BE2C (cell line): Measurements from ENCODE around the gene GRIK2.

ENCODE experiments used
- DNase-seq: peaks from one replicate; pipeline ENCODE4 v3.0.0-alpha.2; 2020
- H3K27me3 ChIP-seq: fragments of 250-450 bp; sonication (Bioruptor Pico); 2 replicates; pipeline ENCODE4 v1.5.1; 2020; ENCODE audit warnings: mild to moderate bottlenecking
- H3K36me3 ChIP-seq: fragments of 250-450 bp; sonication (Bioruptor Pico); 2 replicates; pipeline ENCODE4 v1.5.1; 2020; ENCODE audit warnings: mild to moderate bottlenecking
- H3K4me1 ChIP-seq: fragments of 250-450 bp; sonication (Bioruptor Pico); 2 replicates; pipeline ENCODE4 v1.5.1; 2020
- H3K4me3 ChIP-seq: 2 replicates; pipeline ENCODE4 v1.5.1; 2011; ENCODE audit warnings: low read depth, low read length
- H3K9me3 ChIP-seq: fragments of 250-450 bp; sonication (Bioruptor Pico); 2 replicates; pipeline ENCODE4 v1.5.1; 2020
- TF ChIP-seq, protein P1 (sequence below): IDR thresholded peaks from 2 replicates; pipeline ENCODE4 v1.5.1; 2012; ENCODE audit warnings: mild to moderate bottlenecking, low read depth, low read length

GRIK2 gene

DNA sequence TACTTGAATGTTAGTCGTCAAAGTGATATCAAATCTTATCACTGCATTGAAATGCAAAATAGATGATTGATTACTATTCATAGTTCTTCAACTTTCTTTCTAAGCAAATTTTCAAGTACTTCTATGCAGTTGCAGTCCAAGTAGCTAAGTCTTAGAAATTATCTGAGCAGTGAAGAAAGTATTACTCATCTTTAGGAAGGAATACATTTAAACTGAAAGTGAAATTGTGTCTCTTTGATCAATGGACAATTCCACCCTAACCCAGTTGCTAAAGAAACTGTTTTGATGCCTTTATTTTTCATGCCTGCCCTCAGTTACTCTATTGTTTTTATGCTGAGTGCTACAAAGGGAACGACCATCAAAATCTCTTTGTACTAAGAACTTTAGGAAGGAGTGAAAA lies 337.4 kb downstream of the GRIK2 start:
- no peaks in the 10 kb centered on the region for H3K36me3 ChIP-seq
- peaks cover 13% of the 10 kb centered on the region for H3K4me1 ChIP-seq
- TF ChIP-seq, protein P1, sequence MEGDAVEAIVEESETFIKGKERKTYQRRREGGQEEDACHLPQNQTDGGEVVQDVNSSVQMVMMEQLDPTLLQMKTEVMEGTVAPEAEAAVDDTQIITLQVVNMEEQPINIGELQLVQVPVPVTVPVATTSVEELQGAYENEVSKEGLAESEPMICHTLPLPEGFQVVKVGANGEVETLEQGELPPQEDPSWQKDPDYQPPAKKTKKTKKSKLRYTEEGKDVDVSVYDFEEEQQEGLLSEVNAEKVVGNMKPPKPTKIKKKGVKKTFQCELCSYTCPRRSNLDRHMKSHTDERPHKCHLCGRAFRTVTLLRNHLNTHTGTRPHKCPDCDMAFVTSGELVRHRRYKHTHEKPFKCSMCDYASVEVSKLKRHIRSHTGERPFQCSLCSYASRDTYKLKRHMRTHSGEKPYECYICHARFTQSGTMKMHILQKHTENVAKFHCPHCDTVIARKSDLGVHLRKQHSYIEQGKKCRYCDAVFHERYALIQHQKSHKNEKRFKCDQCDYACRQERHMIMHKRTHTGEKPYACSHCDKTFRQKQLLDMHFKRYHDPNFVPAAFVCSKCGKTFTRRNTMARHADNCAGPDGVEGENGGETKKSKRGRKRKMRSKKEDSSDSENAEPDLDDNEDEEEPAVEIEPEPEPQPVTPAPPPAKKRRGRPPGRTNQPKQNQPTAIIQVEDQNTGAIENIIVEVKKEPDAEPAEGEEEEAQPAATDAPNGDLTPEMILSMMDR, result no peak
- H3K4me3 ChIP-seq, result no peak overlapping the region
- H3K27me3 ChIP-seq, result no peaks in the 10 kb centered on the region
- DNase-seq, result no peak
- H3K9me3 ChIP-seq, result no peaks in the 10 kb centered on the region; the same call in 1 of the 2 replicates

DNA sequence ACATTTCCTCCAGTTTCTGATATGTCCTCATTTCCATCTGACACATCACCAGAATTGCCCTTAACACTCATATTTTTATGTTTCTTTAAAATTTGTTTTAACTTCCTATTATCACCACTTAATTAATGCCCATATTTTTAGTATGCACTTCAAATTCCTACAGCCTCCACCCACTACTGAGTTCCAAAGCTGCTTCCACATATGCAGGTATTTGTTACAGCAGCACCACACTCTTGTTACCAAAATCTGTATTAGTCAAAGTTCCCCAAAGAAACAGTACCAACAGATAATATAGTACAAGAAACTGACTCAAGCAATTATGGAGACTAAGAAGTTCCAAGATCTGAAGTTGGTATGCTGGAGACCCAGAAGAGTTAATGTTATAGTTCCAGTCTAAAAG lies 340.4 kb downstream of the GRIK2 start:
- no peak for DNase-seq
- Histone ChIP-seq H3K9me3 (no peaks in the 10 kb centered on the region; the same call in 1 of the 2 replicates), H3K36me3 (no peaks in the 10 kb centered on the region; the same call in 1 of the 2 replicates), H3K27me3 (no peaks in the 10 kb centered on the region), H3K4me3 (no peak overlapping the region), H3K4me1 (peaks cover 8% of the 10 kb centered on the region; the same call in 1 of the 2 replicates)
- TF ChIP-seq, protein P1, result no peak

DNA sequence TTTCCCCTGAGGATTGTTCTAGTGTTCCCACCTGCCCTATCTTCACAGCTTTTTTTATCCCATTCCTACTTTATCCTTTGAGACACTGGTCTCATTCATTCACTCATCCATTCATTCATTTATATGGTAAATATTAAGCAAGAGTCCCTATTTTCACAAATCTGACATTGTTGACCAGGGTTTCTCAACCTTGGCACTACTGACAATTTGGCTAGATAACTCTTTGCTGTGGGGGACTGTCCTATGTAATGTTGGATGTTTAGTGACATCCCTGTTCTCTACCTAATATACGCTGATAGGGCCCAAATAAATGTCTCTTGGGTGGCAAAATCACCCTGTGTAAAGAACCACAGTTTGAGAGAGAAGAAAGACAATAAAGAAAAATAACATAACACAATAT lies 345.0 kb downstream of the GRIK2 start:
- Histone ChIP-seq H3K36me3 (peaks cover 4% of the 10 kb centered on the region; the same call in 1 of the 2 replicates), H3K4me1 (peaks cover 5% of the 10 kb centered on the region), H3K9me3 (no peaks in the 10 kb centered on the region; the same call in 1 of the 2 replicates), H3K4me3 (no peak overlapping the region), H3K27me3 (no peaks in the 10 kb centered on the region)
- DNase-seq, result no peak
- TF ChIP-seq, protein P1, result no peak

DNA sequence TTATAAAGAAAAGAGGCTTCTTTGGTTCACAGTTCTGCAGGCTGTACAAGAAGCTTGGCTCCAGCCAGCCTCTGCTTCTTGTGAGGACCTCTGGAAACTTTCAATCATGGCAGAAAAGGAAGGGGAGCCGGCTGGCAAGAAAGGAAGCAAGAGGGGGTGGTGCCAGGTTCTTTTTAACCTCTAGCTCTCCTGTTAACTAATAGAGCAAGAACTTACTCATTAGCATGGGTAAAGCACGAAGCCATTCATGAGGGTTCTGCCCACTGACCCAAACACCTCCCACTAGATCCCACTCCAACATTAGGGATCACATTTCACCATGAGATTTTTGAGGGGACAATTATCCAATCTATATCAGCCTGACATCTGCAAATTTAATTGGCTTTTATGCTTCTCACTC lies 347.1 kb downstream of the GRIK2 start:
- H3K4me3 ChIP-seq, result no peak overlapping the region
- TF ChIP-seq, protein P1, result no peak
- no peak for DNase-seq
- no peaks in the 10 kb centered on the region; the same call in 1 of the 2 replicates for H3K9me3 ChIP-seq
- no peaks in the 10 kb centered on the region for H3K27me3 ChIP-seq
- peaks cover 5% of the 10 kb centered on the region for H3K4me1 ChIP-seq
- peaks cover 4% of the 10 kb centered on the region; the same call in 1 of the 2 replicates for H3K36me3 ChIP-seq

DNA sequence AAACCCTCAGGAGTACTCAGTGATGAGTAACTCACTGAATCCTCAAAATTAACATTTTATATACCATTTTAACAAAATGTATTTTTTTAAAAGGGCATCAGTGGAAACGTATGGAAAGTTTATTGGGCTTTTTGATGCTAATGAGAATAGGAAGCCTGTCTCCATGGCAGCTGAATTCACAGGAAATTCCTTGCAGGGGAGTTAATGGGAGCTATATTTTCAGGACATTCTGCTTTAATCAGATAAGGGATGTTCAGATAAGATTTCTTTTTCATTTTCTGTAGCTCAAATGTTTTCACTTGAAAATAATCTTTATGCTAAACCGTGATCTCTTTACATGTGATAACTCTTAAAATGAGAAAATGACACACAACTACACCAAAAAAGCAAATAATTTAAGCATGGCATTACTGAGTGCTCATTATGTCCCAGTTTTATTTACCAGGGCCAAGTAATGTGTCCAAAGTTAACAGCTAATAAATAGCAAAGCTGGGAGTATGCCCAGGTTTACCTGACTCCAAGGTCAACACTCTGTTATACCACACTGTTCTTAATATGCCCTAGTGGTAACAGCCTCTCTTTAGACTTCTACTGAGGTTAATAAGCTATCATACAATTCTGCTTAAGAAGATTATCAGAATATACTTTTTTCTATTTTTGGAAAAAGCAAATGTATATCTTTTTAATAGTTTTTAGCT lies 348.1 kb downstream of the GRIK2 start:
- Histone ChIP-seq H3K36me3 (peaks cover 4% of the 10 kb centered on the region; the same call in 1 of the 2 replicates), H3K4me3 (no peak overlapping the region), H3K9me3 (no peaks in the 10 kb centered on the region)

DNA sequence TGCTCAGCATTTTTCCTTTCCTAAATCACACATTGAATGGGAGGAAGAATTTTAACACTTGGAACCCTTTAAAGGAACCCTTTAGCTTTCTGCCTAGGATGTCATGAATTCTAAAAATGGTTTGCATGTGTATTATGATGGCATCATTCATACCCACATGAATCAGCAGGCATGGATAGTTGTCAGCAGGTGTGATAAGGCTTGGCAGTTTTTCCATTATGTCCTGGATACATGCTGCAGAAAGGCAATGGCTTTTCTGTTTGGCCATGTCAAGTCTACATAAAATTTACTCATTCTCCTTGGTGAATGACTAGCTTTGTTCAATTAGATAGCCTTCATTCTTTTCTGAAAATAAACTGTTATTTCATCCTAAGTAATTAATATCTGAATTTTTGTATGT lies 353.7 kb downstream of the GRIK2 start:
- no peaks in the 10 kb centered on the region for H3K27me3 ChIP-seq
- no peak for DNase-seq

More for the DNA sequence above, 348.1 kb downstream of the GRIK2 start:
- no peak for DNase-seq
- Histone ChIP-seq H3K27me3 (no peaks in the 10 kb centered on the region), H3K4me1 (peaks cover 5% of the 10 kb centered on the region)
- TF ChIP-seq, protein P1, result no peak

More for the DNA sequence above, 353.7 kb downstream of the GRIK2 start:
- no peaks in the 10 kb centered on the region; the same call in 1 of the 2 replicates for H3K4me1 ChIP-seq
- H3K36me3 ChIP-seq, result no peaks in the 10 kb centered on the region
- TF ChIP-seq, protein P1, result no peak
- H3K4me3 ChIP-seq, result no peak overlapping the region
- no peaks in the 10 kb centered on the region for H3K9me3 ChIP-seq
